HepG2 (cell line): ENCODE data around the gene CIBAR2. TPM values are rescaled to one million over a fixed set of nuclear protein-coding genes. Genes with fewer than 3 reads are reported as not detected.

Source experiments
- CEBPG ChIP-seq: IDR thresholded peaks from 2 replicates; pipeline ENCODE4 v1.6.1; 2016
- CREB1 ChIP-seq, 2 experiments: fragments of 450-650 bp in 1 of 2; IDR thresholded peaks; 2 replicates each; pipeline ENCODE4 v1.6.1; 2016 to 2017; ENCODE audit warnings: control low read depth in 1 of 2, mild to moderate bottlenecking in 1 of 2, missing compliant biosample characterization in 1 of 2, missing genetic modification characterization in 1 of 2
- CREM ChIP-seq, 2 experiments: sonication (generic) in 1 of 2; formaldehyde crosslinking in 1 of 2; IDR thresholded peaks; 2 replicates each; pipeline versions ENCODE4 v1.4.0 to v1.6.1; 2016 to 2020; ENCODE audit warnings: antibody characterized with exemption in 1 of 2, mild to moderate bottlenecking in 1 of 2, missing genetic modification reagents in 1 of 2
- IKZF4 ChIP-seq: sonication (generic); formaldehyde crosslinking; IDR thresholded peaks from 2 replicates; pipeline ENCODE4 v1.5.1; 2020; ENCODE audit warnings: borderline replicate concordance, mild to moderate bottlenecking, low read depth, missing genetic modification reagents; ENCODE audit errors: not compliant biosample characterization
- MIXL1 ChIP-seq: IDR thresholded peaks from 2 replicates; pipeline ENCODE4 v1.6.1; 2016
- MXD4 ChIP-seq: IDR thresholded peaks from 2 replicates; pipeline ENCODE4 v1.6.1; 2016; ENCODE audit warnings: mild to moderate bottlenecking, missing biosample characterization, missing genetic modification reagents
- SETDB1 ChIP-seq: sonication (generic); formaldehyde crosslinking; IDR thresholded peaks from 2 replicates; pipeline ENCODE4 v1.5.1; 2020; ENCODE audit warnings: missing genetic modification reagents, mild to moderate bottlenecking, borderline replicate concordance
- SMARCC2 ChIP-seq: fragments of 450-650 bp; IDR thresholded peaks from 2 replicates; pipeline ENCODE4 v1.6.1; 2017; ENCODE audit warnings: antibody characterized with exemption, mild to moderate bottlenecking
- TRIM24 ChIP-seq: sonication (generic); formaldehyde crosslinking; IDR thresholded peaks from 2 replicates; pipeline ENCODE4 v1.8.0; 2022; ENCODE audit warnings: mild to moderate bottlenecking, missing genetic modification reagents
- ZFAT ChIP-seq: sonication (generic); formaldehyde crosslinking; conservative IDR thresholded peaks from 2 replicates; pipeline ENCODE4 v1.8.1; 2023; ENCODE audit warnings: missing genetic modification reagents, inconsistent platforms
- ZNF275 ChIP-seq: sonication (generic); formaldehyde crosslinking; IDR thresholded peaks from 2 replicates; pipeline ENCODE4 v1.8.0; 2022; ENCODE audit warnings: missing genetic modification reagents, mild to moderate bottlenecking, inconsistent platforms, borderline replicate concordance
- ZNF468 ChIP-seq: sonication (generic); formaldehyde crosslinking; IDR thresholded peaks from 2 replicates; pipeline ENCODE4 v1.8.0; 2022; ENCODE audit warnings: mild to moderate bottlenecking, moderate library complexity, missing genetic modification reagents
- ZNF513 ChIP-seq: sonication (generic); formaldehyde crosslinking; conservative IDR thresholded peaks from 2 replicates; pipeline ENCODE4 v1.5.0; 2020; ENCODE audit warnings: missing genetic modification reagents
- ZNF569 ChIP-seq: sonication (generic); formaldehyde crosslinking; IDR thresholded peaks from 2 replicates; pipeline ENCODE4 v1.5.0; 2020; ENCODE audit warnings: mild to moderate bottlenecking, missing genetic modification reagents, moderate library complexity, borderline replicate concordance
- ZNF660 ChIP-seq: sonication (generic); formaldehyde crosslinking; IDR thresholded peaks from 2 replicates; pipeline ENCODE4 v1.5.1; 2020; ENCODE audit warnings: mild to moderate bottlenecking, low read depth, missing genetic modification reagents, borderline replicate concordance
- ZSCAN5A ChIP-seq: sonication (generic); formaldehyde crosslinking; IDR thresholded peaks from 2 replicates; pipeline ENCODE4 v1.8.0; 2022; ENCODE audit warnings: mild to moderate bottlenecking, missing genetic modification reagents, borderline replicate concordance
- ZZZ3 ChIP-seq: sonication (generic); formaldehyde crosslinking; IDR thresholded peaks from 2 replicates; pipeline ENCODE4 v1.4.0; 2020; ENCODE audit warnings: missing genetic modification reagents, mild to moderate bottlenecking, borderline replicate concordance
- polyA plus RNA-seq, 8 experiments: library from polyadenylated mRNA; depleted of rRNA in 3 of 8; stranded (reverse) in 7 of 8; unstranded in 1 of 8; fragments of >200 nt; fragmentation: Illumina TruSeq in 4 of 8; extraction: Trizol in 4 of 8; gene quantifications; 2 replicates each; pipeline versions ENCODE4 v1.2.1 to v1.2.3, GENCODE V29; 2011 to 2016; ENCODE audit warnings: low read depth in 4 of 8, missing spikeins in 1 of 8, mixed read lengths in 1 of 8; ENCODE audit not compliant: insufficient read depth in 1 of 8
- total RNA-seq, 5 experiments: library from RNA; depleted of rRNA; stranded (reverse); fragments of >200 nt; fragmentation: Illumina TruSeq; extraction: Trizol; gene quantifications; 2 replicates each; pipeline ENCODE4 v1.2.3, GENCODE V29; 2016; ENCODE audit warnings: low read depth in 1 of 5
- TF ChIP-seq, protein P1 (sequence below), 2 experiments: fragments of 450-650 bp in 1 of 2; sonication (generic) in 1 of 2; formaldehyde crosslinking; IDR thresholded peaks; 2 replicates each; pipeline versions ENCODE4 v1.5.0 to v1.8.0; 2020 to 2022; ENCODE audit warnings: mild to moderate bottlenecking in 1 of 2, missing genetic modification reagents in 1 of 2
- TF ChIP-seq, protein P2 (sequence below): sonication (generic); formaldehyde crosslinking; IDR thresholded peaks from 2 replicates; pipeline ENCODE4 v1.4.0; 2020; ENCODE audit warnings: missing genetic modification reagents; ENCODE audit errors: not compliant biosample characterization
- TF ChIP-seq, protein P3 (sequence below), 2 experiments: sonication (generic) in 1 of 2; formaldehyde crosslinking in 1 of 2; IDR thresholded peaks; 2 replicates each; pipeline versions ENCODE4 v1.4.0 to v1.6.1; 2018 to 2020; ENCODE audit warnings: missing genetic modification reagents in 2 of 2, borderline replicate concordance in 1 of 2, low read depth in 1 of 2, mild to moderate bottlenecking in 1 of 2, missing biosample characterization in 1 of 2

CIBAR2 gene
- total and polyA plus RNA-seq, 2 of the 13 experiments (the other 11 are each of a cell fraction or from before 2014, with no cell fraction given), result not detected

DNA sequence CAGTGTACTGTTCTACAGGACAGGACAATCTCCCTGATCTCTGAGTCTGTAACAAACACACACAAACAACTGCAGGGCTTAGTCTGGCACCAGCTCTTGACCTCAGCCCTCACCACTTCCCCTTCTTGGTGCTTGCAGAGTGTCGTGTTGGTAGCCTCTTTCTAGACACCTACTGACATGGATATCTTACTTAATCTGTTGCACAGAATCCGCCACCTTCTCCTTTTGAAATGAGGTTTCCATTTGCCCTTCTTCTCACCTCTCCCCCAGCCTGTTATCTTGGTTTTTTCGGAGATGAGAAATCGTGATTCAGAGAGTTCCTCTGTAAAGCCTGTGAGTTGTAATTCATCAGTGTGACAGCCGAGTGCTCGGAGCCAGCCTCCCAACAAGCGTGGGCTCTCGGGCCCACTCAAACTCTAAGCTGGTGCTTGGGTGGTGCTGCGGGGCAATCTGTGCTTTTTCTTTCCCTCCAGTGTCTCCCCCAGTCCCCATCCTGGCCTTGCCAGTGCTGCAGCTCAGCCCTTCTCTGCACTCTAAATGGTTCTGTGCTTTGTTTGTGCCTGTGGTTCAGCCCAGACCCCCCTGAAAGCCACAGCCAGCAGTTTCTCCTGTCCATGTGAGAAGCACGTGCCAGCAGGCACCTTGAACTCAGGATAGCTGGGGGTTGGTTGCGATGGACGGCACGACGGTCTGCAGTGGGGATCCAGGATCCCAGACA lies 56.6 kb downstream of the CIBAR2 start (continued):
- TF ChIP-seq ZNF660, result no peak
- no peak for TF ChIP-seq ZNF513 (CRISPR knock-in tag)
- no peak for TF ChIP-seq CREB1 (IDR thresholded peaks at IDR 0.05)
- no peak for TF ChIP-seq CREB1 (CRISPR knock-in tag; IDR thresholded peaks at IDR 0.05)
- no peak for TF ChIP-seq IKZF4 (CRISPR knock-in tag)
- TF ChIP-seq, protein P1, sequence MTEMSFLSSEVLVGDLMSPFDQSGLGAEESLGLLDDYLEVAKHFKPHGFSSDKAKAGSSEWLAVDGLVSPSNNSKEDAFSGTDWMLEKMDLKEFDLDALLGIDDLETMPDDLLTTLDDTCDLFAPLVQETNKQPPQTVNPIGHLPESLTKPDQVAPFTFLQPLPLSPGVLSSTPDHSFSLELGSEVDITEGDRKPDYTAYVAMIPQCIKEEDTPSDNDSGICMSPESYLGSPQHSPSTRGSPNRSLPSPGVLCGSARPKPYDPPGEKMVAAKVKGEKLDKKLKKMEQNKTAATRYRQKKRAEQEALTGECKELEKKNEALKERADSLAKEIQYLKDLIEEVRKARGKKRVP (CRISPR knock-in tag; IDR thresholded peaks at IDR 0.05), result peak in 1 of 2 experiments; percentile 36; a peak in 1 of 4 replicates
- TF ChIP-seq CEBPG (CRISPR knock-in tag), result no peak
- TF ChIP-seq ZFAT, result no peak
- TF ChIP-seq, protein P2, sequence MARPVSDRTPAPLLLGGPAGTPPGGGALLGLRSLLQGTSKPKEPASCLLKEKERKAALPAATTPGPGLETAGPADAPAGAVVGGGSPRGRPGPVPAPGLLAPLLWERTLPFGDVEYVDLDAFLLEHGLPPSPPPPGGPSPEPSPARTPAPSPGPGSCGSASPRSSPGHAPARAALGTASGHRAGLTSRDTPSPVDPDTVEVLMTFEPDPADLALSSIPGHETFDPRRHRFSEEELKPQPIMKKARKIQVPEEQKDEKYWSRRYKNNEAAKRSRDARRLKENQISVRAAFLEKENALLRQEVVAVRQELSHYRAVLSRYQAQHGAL (CRISPR knock-in tag), result no peak
- TF ChIP-seq SMARCC2, result no peak
- TF ChIP-seq SETDB1 (CRISPR knock-in tag), result peak; percentile 85; the same call in 1 of the 2 replicates
- TF ChIP-seq ZNF569 (CRISPR knock-in tag), result no peak; the same call in 1 of the 2 replicates
- no peak for TF ChIP-seq ZNF468 (CRISPR knock-in tag)
- TF ChIP-seq TRIM24 (CRISPR knock-in tag), result no peak
- TF ChIP-seq, protein P3, sequence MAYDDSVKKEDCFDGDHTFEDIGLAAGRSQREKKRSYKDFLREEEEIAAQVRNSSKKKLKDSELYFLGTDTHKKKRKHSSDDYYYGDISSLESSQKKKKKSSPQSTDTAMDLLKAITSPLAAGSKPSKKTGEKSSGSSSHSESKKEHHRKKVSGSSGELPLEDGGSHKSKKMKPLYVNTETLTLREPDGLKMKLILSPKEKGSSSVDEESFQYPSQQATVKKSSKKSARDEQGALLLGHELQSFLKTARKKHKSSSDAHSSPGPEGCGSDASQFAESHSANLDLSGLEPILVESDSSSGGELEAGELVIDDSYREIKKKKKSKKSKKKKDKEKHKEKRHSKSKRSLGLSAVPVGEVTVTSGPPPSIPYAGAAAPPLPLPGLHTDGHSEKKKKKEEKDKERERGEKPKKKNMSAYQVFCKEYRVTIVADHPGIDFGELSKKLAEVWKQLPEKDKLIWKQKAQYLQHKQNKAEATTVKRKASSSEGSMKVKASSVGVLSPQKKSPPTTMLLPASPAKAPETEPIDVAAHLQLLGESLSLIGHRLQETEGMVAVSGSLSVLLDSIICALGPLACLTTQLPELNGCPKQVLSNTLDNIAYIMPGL (CRISPR knock-in tag; IDR thresholded peaks at IDR 0.05; ENCODE audit: borderline replicate concordance in 1 of 2, low read depth in 1 of 2), result no peak
- TF ChIP-seq ZZZ3 (CRISPR knock-in tag), result peak; percentile 49; the same call in 1 of the 2 replicates
- TF ChIP-seq CREM (IDR thresholded peaks at IDR 0.05), result no peak
- TF ChIP-seq CREM (CRISPR knock-in tag; IDR thresholded peaks at IDR 0.05), result no peak
- TF ChIP-seq MIXL1 (CRISPR knock-in tag), result 0 out of 2 replicates have a peak, but pooled peaks have one; percentile 25
- no peak for TF ChIP-seq MXD4 (CRISPR knock-in tag)
- no peak for TF ChIP-seq ZSCAN5A (CRISPR knock-in tag)
- no peak for TF ChIP-seq ZNF275
